ENCODE data around the gene PCNT.
"Not testable (repeated sequence)": the region's sequence is repeated elsewhere in the genome, so short reads cannot be mapped to it uniquely, and the experiment has no call there.

PCNT gene

GRCh38 chr21:46357684-46358425, 33.9 kb downstream of the PCNT start:
- DNase-seq: no peak

- DNase-seq: no peak
These were observed 37.2 kb downstream of the PCNT start for GRCh38 chr21:46361176-46361575.

GRCh38 chr21:46361935-46362334, 38.0 kb downstream of the PCNT start:
- DNase-seq: no peak

GRCh38 chr21:46362946-46363345, 39.0 kb downstream of the PCNT start:
- DNase-seq: no peak

- no peak for DNase-seq
These were observed 39.7 kb downstream of the PCNT start for GRCh38 chr21:46363698-46364097.

- no peak for DNase-seq
These were observed 42.1 kb downstream of the PCNT start for GRCh38 chr21:46366091-46366490.

- no peak for DNase-seq
These were observed 42.6 kb downstream of the PCNT start for GRCh38 chr21:46366561-46366960.

- no peak for DNase-seq
These were observed 43.0 kb downstream of the PCNT start for GRCh38 chr21:46366966-46367365.

GRCh38 chr21:46368533-46369285, 44.8 kb downstream of the PCNT start:
- DNase-seq: no peak

GRCh38 chr21:46369520-46370235, 45.7 kb downstream of the PCNT start:
- no peak for DNase-seq

- DNase-seq: no peak
These were observed 47.5 kb downstream of the PCNT start for GRCh38 chr21:46371204-46372013.

- DNase-seq: no peak
These were observed 48.1 kb downstream of the PCNT start for GRCh38 chr21:46372014-46372485.

- DNase-seq: not testable (repeated sequence)
These were observed 49.0 kb downstream of the PCNT start for GRCh38 chr21:46372947-46373346.

GRCh38 chr21:46374761-46375389, 50.9 kb downstream of the PCNT start:
- no peak for DNase-seq

GRCh38 chr21:46375560-46376230, 51.7 kb downstream of the PCNT start:
- DNase-seq: no peak

GRCh38 chr21:46376231-46376628, 52.3 kb downstream of the PCNT start:
- DNase-seq: no peak

- DNase-seq: no peak
These were observed 53.0 kb downstream of the PCNT start for GRCh38 chr21:46376856-46377453.

- DNase-seq: no peak
These were observed 53.8 kb downstream of the PCNT start for GRCh38 chr21:46377789-46378188.

GRCh38 chr21:46379105-46379504, 55.1 kb downstream of the PCNT start:
- DNase-seq: no peak

- no peak for DNase-seq
These were observed 55.7 kb downstream of the PCNT start for GRCh38 chr21:46379691-46380090.

GRCh38 chr21:46381541-46381940, 57.6 kb downstream of the PCNT start:
- no peak for DNase-seq

All from fibroblast of upper back skin (primary cell).